Astrocyte of the hippocampus (primary cell): Measurements from ENCODE around the gene SLC24A3.
A peak's percentile ranks its signal among the peaks of the same experiment; 100 is the strongest.

Source experiments
- DNase-seq: peaks from one replicate; pipeline ENCODE4 v3.0.0; 2011; ENCODE audit warnings: low read depth, low spot score

SLC24A3 gene

GRCh38 chr20:19456595-19457395 is 244.4 kb downstream of the SLC24A3 start:
- DNase-seq, result no peak

GRCh38 chr20:19457611-19458010 is 245.2 kb downstream of the SLC24A3 start:
- no peak for DNase-seq

- DNase-seq, result peak; percentile 1
Measured at GRCh38 chr20:19460386-19460785, 247.9 kb downstream of the SLC24A3 start.

GRCh38 chr20:19462491-19462890 is 250.0 kb downstream of the SLC24A3 start:
- no peak for DNase-seq

- no peak for DNase-seq
Measured at GRCh38 chr20:19463597-19463996, 251.2 kb downstream of the SLC24A3 start.

- no peak for DNase-seq
Measured at GRCh38 chr20:19465536-19465935, 253.1 kb downstream of the SLC24A3 start.

GRCh38 chr20:19466206-19466928 is 253.9 kb downstream of the SLC24A3 start:
- DNase-seq, result no peak

GRCh38 chr20:19473216-19473921 is 260.9 kb downstream of the SLC24A3 start:
- no peak for DNase-seq

- DNase-seq, result no peak
Measured at GRCh38 chr20:19473922-19474286, 261.5 kb downstream of the SLC24A3 start.

GRCh38 chr20:19478320-19478895 is 266.0 kb downstream of the SLC24A3 start:
- no peak for DNase-seq

- DNase-seq, result no peak
Measured at GRCh38 chr20:19482726-19483125, 270.3 kb downstream of the SLC24A3 start.

GRCh38 chr20:19483309-19483708 is 270.9 kb downstream of the SLC24A3 start:
- no peak for DNase-seq

- no peak for DNase-seq
Measured at GRCh38 chr20:19486446-19486845, 274.0 kb downstream of the SLC24A3 start.

GRCh38 chr20:19487420-19487819 is 275.0 kb downstream of the SLC24A3 start:
- no peak for DNase-seq

GRCh38 chr20:19491241-19491640 is 278.8 kb downstream of the SLC24A3 start:
- DNase-seq, result no peak

- no peak for DNase-seq
Measured at GRCh38 chr20:19492116-19492515, 279.7 kb downstream of the SLC24A3 start.

- no peak for DNase-seq
Measured at GRCh38 chr20:19492687-19493336, 280.4 kb downstream of the SLC24A3 start.

GRCh38 chr20:19493794-19494495 is 281.5 kb downstream of the SLC24A3 start:
- DNase-seq, result no peak

GRCh38 chr20:19495905-19496703 is 283.7 kb downstream of the SLC24A3 start:
- DNase-seq, result no peak

GRCh38 chr20:19497064-19497463 is 284.6 kb downstream of the SLC24A3 start:
- DNase-seq, result no peak
